Activated CD8-positive, alpha-beta memory T cell treated with anti-CD3 and anti-CD28 coated beads for 36 hours (primary cell): ENCODE results near the gene ATP8B4. TPM values are rescaled to one million over a fixed set of nuclear protein-coding genes. Genes with fewer than 3 reads are reported as not detected.

Experiments used
- CTCF ChIA-PET: fragments of 350-600 bp; sonication (Branson Sonifier 250); formaldehyde crosslinking; loops from one replicate; lab custom pipeline; 2021; ENCODE audit warnings: antibody characterized with exemption; lab: Charles Lee
- POLR2A ChIA-PET: fragments of 350-600 bp; sonication (Branson Sonifier 250); formaldehyde crosslinking; loops from one replicate; lab custom pipeline; 2021; ENCODE audit warnings: antibody characterized with exemption; lab: Charles Lee
- total RNA-seq, 2 experiments: library from RNA; stranded (reverse); gene quantifications; one replicate each; pipeline ENCODE4 v1.2.3, GENCODE V29; 2021

Gene ATP8B4
- total RNA-seq, 2 experiments from 2014 or later: 15.9 to 16.3 TPM

DNA sequence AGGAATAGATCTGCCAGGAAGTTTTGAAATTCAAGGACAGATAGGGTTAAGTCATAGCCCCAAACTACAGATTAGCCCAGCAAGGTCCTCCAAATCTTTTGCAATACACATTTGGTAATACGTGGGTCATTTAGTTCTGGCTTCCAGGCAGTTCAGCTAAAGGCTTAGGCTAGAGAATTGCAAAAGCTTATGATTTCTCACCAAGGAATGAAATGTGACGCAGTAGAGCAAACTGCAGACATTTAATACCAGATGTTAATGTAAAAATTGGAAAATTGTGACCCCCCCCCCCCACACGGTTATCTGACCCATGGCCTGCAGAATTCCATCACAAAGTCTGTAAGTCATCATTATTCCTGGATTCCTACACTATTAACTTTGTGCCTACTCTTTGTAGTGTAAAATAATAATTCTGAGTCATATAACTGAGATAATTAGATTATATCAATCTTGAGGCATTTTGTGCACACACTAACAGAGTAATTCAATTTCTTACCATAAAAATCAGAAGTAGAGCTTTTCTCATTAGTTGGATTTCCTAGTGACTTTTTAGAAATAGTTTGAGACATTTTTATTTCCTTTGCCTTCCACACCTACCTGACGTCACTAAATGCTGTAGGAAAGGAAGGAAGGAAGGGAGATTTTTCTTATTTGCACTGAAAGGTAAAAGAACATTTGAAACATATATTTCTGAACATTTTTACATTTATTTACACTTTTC lies 263.0 kb downstream of the ATP8B4 start:
- ChIA-PET CTCF (interaction anchor here (0.7 kb wide), 1 partner anchor 286 kb away, joined by 5 read pairs; no protein-coding TSS in a partner anchor), POLR2A (no interaction called here)

DNA sequence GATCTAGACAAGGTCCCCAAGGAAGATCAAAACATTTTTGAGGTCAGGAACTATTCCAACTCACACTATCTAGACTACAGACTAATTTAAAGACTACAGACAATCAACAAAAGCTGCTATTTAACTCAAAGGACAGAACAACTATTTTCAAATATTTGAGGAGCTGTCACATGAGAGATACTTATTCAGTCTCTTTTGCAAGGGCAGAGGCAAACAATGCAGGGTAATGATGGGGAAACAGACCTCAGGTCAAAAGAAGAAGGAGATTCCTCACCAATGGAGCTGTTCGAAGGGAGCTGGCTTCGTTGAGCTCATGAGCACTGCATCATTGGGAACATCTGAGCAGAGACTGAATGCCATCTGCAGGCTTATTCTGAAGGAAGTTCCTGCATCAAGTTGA lies 266.3 kb downstream of the ATP8B4 start:
- CTCF ChIA-PET: interaction anchor here (0.6 kb wide), 1 partner anchor 447 kb away, joined by 4 read pairs; no protein-coding TSS in a partner anchor
- POLR2A ChIA-PET: no interaction called here

DNA sequence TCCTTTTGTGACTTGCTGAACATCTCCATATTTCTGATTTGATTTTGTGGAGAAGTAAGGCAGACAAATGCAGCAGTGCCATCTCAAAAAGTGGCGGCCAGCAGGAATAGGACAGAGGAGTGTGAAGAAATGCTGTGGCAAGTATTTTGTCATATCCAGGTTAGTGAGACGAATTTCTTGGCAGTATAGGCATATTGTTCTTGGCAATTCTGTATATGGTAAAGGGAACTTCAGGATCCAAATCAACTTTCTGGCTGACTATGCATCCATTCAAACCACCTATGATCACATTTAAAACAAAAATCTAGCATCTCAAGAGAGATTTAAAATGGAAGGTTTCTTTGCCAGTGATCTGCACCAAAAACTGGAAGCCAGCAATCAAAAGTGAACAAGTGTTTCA lies 270.2 kb downstream of the ATP8B4 start:
- POLR2A ChIA-PET: no interaction called here
- CTCF ChIA-PET: no interaction called here

DNA sequence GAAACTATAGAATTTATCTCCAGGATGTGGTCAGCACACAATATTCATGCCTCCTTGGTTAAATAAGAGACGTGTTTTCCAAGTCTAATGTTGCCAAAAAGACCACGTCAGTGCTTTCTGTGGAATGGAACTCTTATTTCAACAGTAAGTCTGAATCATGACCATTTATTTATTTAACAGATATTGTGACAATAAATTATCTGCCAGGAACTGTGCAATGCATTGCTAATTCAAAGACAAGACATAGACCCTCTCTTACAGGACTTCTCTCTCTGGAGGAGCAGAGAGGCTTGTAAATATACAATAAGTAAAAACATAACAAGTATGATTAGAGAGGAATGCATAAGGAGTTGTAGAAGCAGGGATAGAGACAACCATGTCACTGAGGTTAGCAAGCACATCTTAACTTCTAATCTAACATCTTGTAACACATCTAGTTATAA lies 270.7 kb downstream of the ATP8B4 start:
- ChIA-PET CTCF (no interaction called here), POLR2A (no interaction called here)

DNA sequence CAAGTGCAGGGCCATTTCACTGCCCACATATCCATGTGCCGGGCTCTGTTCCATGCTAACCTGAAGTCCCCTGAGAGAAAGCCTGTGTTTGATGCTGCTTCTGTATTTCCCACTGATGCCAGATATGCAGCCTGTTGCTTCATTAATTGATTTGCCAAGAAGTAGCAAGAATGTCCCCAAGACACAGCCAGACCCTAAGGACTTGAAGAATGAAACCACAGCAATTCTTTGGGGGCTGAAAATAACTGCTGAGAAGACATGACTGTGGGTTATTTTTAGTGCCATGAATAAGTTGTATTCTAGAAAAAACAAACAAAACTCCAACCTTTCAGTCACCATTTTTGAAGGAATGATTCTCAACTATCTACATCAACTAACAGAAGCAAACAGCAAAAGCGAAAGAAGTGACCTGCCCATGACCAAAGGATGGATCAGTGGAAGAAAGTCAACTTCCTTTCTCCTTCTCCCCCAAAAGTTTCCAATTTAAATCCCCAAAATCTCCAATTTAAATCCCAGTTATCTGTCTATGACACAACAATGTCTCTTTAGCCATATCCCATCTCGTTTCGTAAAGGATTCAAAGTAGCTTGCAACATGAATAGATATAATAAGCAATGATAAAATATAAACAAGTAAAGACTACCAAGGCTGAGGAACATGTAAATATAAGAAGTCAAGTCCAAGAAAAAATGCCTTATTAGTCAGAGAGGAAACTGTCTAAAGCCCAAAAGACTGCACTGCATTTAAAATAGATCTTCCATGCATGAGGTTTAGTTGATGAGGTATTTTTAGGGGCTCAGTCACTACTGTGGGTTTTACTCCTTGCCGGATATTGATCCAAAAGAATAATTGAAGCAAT lies 271.4 kb downstream of the ATP8B4 start:
- POLR2A ChIA-PET: no interaction called here

DNA sequence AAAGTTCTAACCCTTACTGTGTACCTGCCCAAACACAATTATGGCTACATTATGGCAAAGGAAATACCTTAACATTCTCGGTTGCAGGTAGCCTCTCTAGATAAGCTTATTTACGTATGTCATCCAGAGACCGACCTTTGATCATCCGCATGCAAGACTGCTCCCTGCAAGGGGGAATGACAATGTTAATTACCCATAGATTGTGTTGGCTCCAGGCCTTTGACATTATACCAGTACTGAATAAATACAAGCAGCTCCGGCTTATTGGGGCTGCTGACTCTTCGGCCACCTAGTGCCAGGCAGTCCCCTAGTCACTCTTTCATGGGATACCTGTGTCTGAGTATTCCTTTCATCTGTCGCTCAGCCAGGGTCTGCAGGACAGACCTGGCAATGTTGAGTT lies 274.6 kb downstream of the ATP8B4 start:
- POLR2A ChIA-PET: no interaction called here
- CTCF ChIA-PET: interaction anchor here (0.7 kb wide), 1 partner anchor 44 kb away, joined by 3 read pairs; no protein-coding TSS in a partner anchor

More for the DNA sequence above, 271.4 kb downstream of the ATP8B4 start:
- CTCF ChIA-PET: no interaction called here

DNA sequence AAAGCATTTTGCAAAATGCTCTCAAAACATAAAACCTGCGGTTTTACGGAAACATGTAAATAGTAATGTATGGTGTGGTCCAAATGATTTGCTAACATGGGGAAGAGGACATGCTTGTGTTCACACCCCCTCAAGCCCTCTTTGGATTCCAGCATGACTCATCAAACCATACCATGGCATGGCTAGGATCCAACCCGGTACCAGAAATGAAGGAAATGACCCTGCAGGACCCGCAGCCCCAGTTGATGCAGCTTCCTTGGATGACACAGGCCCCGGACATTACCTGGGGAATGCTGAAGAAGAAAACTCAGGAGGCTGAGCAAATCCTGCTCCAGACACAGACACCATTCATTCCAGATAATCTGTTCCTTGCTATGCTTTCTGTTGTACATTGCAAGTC lies 275.3 kb downstream of the ATP8B4 start:
- CTCF ChIA-PET: interaction anchor here (0.7 kb wide), 1 partner anchor 44 kb away, joined by 3 read pairs; no protein-coding TSS in a partner anchor

DNA sequence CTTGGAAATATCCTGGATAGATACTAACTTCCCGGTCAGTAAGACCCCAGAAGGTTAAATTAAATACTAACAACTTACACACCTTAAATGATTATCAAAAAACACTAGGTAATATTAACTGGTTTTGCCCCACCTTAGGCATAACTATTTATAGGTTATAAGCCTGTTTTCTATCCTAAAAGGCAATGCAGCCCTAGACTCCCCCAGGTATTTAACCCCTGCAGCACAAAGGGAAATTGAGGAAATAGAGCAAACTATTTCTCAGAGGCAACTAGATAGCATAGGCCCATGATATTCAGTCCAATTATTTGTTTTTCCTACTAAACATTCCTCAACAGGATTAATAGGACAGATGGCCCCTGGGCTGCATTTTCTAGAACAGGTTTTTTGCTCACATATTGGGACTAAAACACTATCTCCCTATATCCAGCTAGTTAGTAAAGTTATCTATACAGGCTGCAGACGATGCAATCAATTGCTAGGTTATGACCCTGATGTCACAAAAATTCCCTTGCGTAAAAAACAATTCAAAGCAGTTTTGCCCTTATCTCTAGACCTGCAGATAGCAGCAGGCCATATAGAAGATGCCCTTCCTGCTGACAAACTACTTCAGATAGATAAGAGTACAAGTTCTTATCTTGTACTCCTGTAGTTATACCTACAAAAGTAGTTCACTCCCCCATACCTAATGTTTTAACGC lies 276.9 kb downstream of the ATP8B4 start:
- POLR2A ChIA-PET: no interaction called here
- CTCF ChIA-PET: interaction anchor here (1.1 kb wide), 1 partner anchor 13 kb away, joined by 3 read pairs; no protein-coding TSS in a partner anchor

More for the DNA sequence above, 275.3 kb downstream of the ATP8B4 start:
- POLR2A ChIA-PET: no interaction called here

DNA sequence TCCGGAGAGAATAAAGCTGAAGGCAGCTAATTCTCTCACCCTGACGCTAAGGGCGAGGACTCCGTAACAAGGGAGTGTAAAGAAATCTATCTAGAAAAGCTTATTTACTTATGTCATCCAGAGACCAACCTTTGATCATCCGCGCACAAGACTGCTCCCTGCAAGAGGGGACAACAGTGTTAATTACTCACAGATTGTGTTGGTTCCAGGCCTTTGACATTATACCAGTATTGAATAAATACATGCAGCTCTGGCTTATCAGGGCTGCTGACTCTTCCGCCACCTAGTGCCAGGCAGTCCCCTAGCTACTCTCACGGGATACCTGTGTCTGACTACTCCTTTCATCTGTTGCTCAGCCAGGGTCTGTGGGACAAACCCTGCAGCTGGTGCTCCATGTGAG lies 286.5 kb downstream of the ATP8B4 start:
- ChIA-PET CTCF (interaction anchor here (0.6 kb wide), 1 partner anchor 876 kb away, joined by 5 read pairs; no protein-coding TSS in a partner anchor), POLR2A (no interaction called here)

DNA sequence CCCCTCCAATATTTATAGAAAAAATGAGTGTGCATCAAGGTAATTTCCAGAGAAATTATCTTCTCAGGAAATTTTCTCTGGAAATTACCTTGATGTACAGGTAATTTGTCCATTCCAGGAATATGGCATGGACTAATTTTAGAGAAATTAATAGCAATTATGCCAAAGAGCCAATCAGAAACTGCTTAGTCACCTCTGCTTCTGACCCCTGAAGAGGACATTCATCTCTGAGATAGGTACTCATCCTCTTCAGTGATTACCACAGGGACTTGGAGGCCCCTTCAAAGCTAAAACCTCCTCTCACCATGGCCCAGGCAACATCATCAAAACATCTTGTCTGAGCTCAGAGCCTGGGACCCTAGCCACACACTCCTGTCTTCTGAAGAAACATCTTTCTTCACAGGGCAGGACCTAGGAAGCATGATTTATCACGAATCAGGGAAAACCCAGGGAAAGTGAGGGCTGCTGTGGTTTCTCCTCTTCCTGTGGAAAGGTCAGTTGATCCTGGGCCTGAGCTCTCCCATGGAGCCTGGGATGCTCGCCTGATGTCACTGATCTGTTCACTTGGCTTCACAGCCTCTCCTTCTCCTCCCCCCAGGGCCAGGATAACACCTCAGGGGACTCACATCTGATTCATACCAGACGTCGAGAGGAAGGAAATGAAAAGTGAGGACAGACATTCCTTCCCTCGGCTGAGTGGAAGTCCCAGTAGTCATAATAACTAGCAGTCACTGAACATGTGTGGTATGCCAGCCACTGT lies 287.6 kb downstream of the ATP8B4 start:
- ChIA-PET POLR2A (no interaction called here), CTCF (no interaction called here)

DNA sequence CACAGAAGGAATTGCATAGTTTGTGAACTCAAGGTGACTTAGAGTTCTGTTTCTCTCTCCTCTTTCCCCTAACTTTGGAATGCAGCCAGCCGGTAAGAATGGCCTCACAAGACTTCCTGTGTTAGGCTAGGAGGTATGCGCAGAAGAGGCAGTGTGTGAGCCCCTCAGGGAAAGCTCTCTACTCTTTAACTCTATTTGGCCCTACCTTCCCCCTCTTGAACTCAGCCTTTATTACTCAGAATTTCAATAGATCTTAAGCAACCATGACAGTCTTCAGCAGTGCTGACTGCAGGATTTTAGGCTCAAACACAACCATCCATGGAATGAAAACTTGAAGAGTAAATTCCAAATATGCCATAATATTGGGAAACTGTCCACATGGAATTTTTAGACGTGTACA lies 288.6 kb downstream of the ATP8B4 start:
- ChIA-PET CTCF (no interaction called here), POLR2A (no interaction called here)

DNA sequence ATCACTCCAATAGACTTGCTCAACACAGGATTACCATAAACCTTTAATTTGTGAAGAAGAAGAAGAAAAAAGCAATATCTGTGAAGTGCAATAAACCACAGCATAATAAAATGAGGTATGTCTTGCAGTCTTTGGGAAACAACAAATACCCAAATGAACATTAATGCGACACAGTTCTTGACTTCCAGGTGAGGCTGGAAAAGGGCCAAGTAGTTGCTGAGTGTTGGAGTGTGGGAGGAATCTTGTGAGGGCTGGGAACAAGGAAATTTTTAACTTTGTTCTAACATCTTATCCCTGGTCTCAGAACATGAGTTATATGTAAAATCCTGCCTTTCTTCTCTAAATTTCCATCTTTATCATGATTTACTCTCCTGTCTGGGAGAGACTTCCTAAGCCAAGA lies 291.7 kb downstream of the ATP8B4 start:
- CTCF ChIA-PET: interaction anchor here (1.2 kb wide), 1 partner anchor 10 kb away, joined by 3 read pairs; no protein-coding TSS in a partner anchor
- POLR2A ChIA-PET: no interaction called here

DNA sequence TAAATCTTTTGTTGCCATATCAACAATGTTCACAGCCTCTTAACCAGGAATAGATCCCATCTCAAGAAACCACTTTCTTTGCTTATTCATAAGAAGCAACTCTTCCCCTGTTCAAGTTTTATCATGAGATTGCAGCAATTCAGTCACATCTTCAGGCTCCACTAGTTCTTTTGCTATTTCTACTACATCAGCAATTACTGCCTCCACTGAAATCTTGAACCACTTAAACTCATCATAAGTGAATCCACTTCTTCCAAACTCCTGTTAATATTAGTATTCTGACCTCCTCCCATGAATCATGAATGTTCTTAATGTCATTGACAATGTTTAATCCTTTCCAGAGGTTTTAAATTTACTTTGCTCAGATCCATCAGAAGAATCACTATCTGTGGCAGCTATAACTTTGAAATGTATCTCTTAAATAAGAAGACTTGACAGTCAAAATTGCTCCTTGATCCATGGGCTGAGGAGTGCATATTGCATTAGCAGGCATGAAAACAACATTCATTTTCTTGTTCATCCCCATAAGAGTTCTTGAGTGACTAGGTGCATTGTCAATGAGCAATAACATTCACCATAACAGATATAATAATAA lies 292.3 kb downstream of the ATP8B4 start:
- ChIA-PET CTCF (no interaction called here), POLR2A (no interaction called here)

DNA sequence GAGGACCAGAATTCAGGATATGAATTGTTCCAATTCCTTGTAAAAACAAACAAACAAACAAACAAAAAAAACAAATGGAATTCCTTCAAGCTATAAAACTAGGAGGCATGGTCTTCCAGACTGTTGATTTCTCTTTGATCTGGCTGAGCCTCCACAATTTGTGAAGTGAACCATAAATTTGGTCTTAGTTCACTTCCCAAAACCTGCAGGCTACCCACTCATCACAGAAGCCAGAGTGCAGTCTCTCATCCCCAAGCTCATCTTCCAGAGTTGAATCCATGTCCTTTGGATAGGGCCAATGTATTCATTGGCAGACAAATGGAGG lies 294.3 kb downstream of the ATP8B4 start:
- CTCF ChIA-PET: no interaction called here

DNA sequence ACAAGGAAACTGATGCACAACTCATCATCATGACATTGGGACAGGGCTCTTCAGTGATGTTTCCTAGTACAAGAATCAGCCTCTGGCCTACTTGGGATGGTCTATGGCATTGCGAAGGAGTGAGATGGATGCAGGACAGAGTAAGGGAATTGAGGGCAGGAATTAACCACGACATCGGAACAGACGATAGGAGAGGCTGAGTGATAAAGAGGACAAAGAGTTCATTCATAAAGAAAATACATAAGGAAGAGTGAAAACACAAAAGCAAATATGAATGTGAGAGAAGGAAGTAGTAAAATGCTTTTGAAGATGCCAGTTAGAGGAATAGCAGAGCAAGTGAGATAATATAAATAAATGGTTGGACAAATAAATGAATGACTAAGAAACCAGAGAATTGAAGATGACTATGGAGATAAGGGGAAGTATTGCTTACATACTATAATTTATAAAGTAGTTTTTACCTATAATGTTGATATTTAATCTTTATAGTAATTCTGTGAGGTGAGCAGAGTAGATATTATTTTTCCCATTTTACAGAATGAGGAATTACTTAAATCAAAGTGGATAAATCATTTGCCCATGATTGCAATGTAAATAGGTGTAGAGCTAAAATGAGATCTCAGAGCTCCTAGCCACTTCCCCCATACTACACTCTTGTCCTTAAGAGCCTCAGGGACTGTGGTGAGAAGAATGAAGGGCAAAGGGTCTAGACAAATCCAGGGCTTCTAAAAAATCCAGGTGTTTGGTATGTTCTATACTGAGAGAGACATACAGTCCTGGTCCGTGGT lies 294.9 kb downstream of the ATP8B4 start:
- CTCF ChIA-PET: no interaction called here
- POLR2A ChIA-PET: no interaction called here

More for the DNA sequence above, 294.3 kb downstream of the ATP8B4 start:
- POLR2A ChIA-PET: no interaction called here

DNA sequence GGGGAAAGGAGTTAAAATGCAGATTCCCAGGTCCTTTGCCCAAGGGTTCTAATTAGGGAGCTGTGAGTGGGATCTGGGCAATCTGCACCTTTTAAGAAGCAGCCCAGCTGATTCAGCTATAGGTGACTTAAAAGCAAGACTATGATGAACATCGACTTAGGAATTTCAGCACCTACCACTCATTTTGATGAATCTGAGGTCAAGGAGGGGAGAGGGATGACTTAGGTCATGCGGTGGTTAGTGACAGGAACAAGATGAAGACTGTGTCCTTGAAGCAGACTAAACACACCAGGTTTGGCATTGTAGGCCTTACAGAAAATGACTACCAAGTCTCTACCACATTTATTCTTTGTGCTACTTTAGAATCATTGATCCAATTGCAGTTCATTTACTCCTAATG lies 301.9 kb downstream of the ATP8B4 start:
- CTCF ChIA-PET: interaction anchor here (1.3 kb wide), 1 partner anchor 11 kb away, joined by 3 read pairs; no protein-coding TSS in a partner anchor
- POLR2A ChIA-PET: no interaction called here

DNA sequence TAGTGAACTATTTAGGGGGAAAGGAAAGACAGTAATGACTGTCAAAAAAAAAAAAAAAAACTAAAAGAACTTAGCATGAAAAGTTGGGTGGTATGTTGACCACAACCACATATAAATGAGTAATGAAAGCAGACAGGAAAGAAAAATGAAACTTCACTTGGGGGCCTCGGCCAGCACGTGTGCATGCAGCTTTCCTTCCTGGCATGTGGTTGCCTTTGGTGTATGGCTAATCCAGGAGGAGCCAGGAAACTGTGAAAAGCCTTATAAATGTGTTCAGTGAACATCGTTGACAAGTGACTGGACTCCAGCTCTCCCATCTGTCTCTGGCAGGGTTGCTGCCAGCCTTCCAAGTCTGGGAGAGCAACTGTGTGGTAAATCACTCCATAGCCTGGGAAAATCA lies 303.1 kb downstream of the ATP8B4 start:
- CTCF ChIA-PET: no interaction called here

DNA sequence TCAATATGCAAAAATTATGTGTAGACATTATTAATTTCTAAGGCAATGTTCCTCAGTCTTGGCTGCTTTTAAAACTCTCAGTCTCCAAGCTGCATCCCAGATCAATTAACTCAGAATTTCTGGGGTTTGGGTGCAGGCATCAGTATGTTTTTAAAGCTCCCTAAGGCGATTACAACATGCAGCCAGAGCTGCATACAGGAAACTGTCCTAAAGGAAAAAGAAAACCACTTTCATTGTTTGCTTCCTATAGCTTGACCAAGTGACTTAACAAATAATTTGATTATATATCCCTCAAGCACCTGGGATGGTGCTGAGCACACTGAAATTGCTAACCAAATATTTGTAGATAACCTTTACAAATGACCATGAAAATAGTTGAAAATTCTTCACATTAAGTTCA lies 303.5 kb downstream of the ATP8B4 start:
- CTCF ChIA-PET: no interaction called here
- POLR2A ChIA-PET: no interaction called here

More for the DNA sequence above, 303.1 kb downstream of the ATP8B4 start:
- POLR2A ChIA-PET: no interaction called here
